NCI-H2029 (cell line): ENCODE data around the gene TP53RK.

Experiments
- DNase-seq: peaks from one replicate; lab custom pipeline; 2025; lab: John Stamatoyannopoulos, UW

Gene TP53RK

DNA sequence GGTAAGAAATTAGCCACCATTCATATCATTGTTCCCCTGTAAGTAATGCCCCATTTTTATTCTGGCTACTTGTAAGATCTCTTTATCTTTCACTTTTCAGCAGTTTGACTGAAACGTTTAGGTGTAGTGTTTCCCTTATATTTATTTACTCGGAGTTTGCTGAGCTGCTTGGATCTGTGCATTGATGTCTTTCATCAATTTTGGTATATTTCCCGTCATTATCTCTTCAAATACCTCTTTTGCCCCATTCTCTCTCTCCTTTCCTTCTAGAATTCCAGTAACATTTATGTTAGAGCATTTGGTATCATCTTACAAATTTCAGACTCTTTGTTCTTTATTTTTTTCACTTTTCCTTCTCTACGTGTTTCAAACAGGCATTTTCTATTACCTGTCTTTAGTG is 28.8 kb downstream of the TP53RK start:
- DNase-seq, result no peak

GRCh38 chr20:46657618-46658017 is 31.6 kb downstream of the TP53RK start:
- no peak for DNase-seq

- no peak for DNase-seq
Measured at GRCh38 chr20:46657137-46657536, 32.1 kb downstream of the TP53RK start.

DNA sequence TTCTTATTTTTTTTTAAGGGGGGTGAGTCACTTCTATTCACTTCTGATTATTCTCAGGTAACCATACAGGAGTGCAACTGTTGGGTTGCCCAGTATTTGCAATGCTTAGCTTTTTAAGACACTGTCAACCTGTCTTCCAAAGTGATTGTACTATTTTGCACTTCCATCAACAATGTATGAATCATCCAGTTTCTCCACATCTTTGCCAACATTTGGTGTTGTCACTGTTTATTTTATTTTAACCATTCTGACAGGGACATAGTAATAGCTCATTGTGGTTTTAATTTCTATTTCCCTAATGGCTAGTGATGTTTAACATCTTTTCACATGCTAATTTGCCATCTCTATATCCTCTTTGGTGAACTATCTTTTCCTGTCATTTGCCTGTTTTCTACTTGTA is 36.5 kb downstream of the TP53RK start:
- DNase-seq, result no peak

- DNase-seq, result no peak
Measured at GRCh38 chr20:46651091-46651962, 37.9 kb downstream of the TP53RK start, which contains the start of gene SLC13A3. SLC13A3 (minus strand) TSS chr20:46651459; CDS start chr20:46651421, 38 bp downstream.

- no peak for DNase-seq
Measured at GRCh38 chr20:46650575-46651090, 38.6 kb downstream of the TP53RK start.

DNA sequence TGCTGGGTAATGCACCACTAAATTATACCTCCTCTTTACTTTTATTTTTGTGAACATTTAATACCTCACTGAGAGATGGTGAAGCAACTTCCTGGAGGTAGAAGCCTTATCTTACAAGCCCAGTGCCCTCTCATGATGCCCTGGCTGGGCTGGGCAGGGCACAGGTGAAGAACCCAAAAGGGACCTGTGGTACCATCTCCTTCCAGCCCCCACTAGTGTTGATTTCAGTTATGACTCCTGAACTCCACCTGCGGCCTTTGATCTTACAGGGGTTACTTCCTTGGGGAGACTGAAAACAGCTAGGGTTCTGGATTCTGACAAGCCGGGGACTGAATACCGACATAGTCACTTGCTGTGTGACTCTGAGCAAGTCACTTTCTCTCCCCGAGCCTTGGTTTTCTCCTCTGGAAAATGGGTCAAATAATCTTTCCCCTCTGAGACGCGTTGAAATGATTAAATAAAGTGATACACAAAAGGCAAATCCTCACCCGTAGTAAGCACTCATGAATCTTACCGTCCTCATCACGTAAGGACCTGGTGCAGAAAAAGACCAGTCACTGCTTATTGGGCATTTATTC is 39.2 kb downstream of the TP53RK start:
- no peak for DNase-seq

GRCh38 chr20:46649650-46649949 is 39.6 kb downstream of the TP53RK start:
- DNase-seq, result no peak

GRCh38 chr20:46648903-46649649 is 40.2 kb downstream of the TP53RK start:
- no peak for DNase-seq

GRCh38 chr20:46647469-46647868 is 41.8 kb downstream of the TP53RK start:
- no peak for DNase-seq

GRCh38 chr20:46646659-46647380 is 42.4 kb downstream of the TP53RK start:
- DNase-seq, result no peak

GRCh38 chr20:46646122-46646521 is 43.1 kb downstream of the TP53RK start:
- no peak for DNase-seq

- no peak for DNase-seq
Measured at GRCh38 chr20:46644733-46645132, 44.5 kb downstream of the TP53RK start.

GRCh38 chr20:46644160-46644559 is 45.1 kb downstream of the TP53RK start:
- no peak for DNase-seq

- no peak for DNase-seq
Measured at GRCh38 chr20:46642969-46643343, 46.3 kb downstream of the TP53RK start.

DNA sequence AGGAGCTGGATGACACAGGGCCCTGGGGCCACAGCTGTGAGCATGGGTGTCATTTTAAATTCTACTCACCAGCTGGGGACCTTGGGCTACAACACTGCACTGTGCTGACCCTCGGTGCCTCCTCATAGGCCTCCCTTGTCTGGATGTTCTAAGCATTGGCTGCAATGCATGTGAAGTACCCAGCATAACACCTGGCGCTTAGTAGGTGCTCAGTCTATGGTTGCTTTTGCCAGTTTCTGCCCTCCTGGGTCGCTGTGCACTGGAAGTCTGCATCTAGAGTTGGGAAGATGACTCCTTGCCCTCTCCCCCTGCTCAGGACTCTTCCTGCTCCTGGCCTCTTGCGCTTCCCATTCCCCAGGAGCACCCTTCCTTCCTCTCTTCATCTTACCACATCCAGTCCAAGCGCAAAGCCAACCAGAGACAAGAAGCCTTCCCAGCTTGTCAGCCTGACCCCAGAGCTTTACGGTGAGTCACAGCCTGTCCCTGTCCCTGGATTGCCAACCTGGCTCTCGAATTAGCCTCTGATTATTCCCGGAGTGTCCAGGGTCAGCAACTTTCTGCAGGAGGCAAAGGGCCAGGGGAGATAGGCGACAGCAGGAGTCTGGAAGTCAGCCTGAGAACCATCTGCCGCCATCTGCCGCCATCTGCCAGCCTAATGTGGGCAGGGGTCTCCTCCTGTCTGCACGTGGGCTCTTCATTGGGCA is 46.8 kb downstream of the TP53RK start:
- no peak for DNase-seq

GRCh38 chr20:46641424-46641823 is 47.8 kb downstream of the TP53RK start:
- DNase-seq, result no peak

DNA sequence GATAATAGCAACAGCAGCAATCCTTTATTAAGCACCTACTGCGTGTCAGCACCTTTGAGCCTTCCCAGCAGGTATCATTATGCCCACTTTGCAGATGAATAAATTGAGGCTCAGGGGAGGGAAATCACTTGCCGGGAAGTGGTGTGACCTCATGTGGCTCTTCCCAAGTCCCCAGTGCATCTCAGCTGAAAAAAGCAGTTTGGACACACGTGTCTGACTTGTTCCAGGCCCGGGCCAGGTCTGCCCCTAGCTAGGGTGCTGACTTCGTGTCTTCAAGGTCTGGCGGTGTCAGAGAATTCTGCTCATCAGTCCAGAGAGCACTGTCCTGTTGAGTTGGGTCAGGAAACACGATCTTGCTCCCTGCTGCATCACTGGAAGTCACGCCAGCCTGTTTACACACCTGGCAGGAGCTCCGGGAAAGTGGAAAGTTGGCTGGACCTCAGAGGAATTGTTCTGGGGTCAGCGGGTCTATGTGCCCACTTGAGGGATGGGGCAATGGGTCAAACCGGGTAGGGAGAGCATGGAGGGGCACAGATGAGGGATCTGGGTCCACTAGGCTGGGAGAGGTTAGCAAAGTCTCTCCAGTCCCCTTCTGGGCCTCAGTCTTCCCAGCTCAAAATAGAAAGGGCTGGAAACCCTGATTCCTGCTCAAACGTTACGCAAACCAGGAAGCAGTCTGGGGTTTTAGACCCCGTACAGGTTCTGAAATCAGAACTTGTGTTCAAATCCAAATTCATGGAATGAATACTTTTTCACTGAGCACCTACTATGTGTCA is 48.5 kb downstream of the TP53RK start:
- peak; percentile 20 for DNase-seq

DNA sequence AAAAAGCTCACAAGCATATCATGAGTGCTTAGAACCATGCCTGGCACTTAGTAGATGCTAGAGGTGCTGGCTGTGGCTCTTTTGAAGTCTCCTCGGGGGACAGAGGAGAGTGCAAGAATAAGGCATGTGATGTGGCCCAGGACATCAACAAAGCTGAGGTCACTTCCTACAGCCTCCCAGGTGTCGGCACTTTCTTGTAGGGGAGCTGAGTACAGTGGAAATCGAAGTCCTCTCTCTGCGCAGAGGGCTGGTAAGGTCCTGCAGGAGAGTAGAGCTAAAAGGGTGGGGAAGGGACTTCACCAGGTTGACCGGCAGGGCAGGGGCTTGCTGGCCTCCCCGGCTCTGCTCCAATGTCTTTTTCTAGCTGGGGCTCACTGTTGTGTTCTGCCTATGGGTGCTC is 49.2 kb downstream of the TP53RK start:
- DNase-seq, result no peak

- DNase-seq, result no peak
Measured at GRCh38 chr20:46639587-46639986, 49.7 kb downstream of the TP53RK start.

DNA sequence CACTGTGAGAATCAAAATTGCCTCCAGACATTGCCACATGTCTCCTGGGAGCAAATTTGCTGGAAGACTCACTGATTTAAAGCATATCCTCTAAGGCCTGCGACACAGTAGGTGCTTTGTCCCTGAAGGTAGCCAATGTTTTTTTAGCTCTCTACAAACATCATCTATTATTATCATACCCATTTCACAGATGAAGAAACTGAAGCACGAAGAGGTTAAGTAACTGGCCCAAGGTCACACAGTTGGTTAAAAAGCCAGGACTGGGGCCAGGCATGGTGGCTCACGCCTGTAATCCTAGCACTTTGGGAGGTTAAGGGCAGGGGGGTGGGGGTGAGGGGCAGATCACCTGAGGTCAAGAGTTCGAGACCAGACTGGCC is 50.4 kb downstream of the TP53RK start:
- no peak for DNase-seq
